Measurements from ENCODE around the gene RABGAP1.

Gene RABGAP1

GRCh38 chr9:123121457-123121856 lies 180.6 kb downstream of the RABGAP1 start:
- Histone ChIP-seq H4K20me1 (ENCODE audit: insufficient read depth, low read length) (no peaks in the 10 kb centered on the region), H3F3A (ENCODE audit: insufficient read depth, low read length) (no peaks in the 10 kb centered on the region), H3K9me2 (replicated peaks; ENCODE audit: insufficient read depth, low read length) (no peaks in the 10 kb centered on the region), H2AFZ (ENCODE audit: low read length) (no peak overlapping the region), H3K9ac (ENCODE audit: low read length) (no peak overlapping the region), H3K36me3 (replicated peaks; ENCODE audit: insufficient read depth, low read length) (no peaks in the 10 kb centered on the region), H3K27ac (ENCODE audit: low read length) (no peak overlapping the region), H3K4me1 (ENCODE audit: low read length) (no peaks in the 10 kb centered on the region), H3K4me2 (ENCODE audit: low read depth, low read length) (no peak overlapping the region), H3K9me3 (replicated peaks; ENCODE audit: insufficient read depth, low read length) (no peaks in the 10 kb centered on the region), H3K27me3 (replicated peaks; ENCODE audit: insufficient read depth, low read length) (no peaks in the 10 kb centered on the region), H3K4me3 (ENCODE audit: low read length) (no peak overlapping the region), H3K79me2 (ENCODE audit: low read length) (no peaks in the 10 kb centered on the region)
- DNase-seq = no peak
- TF ChIP-seq EZH2 (optimal IDR thresholded peaks at IDR 0.05; ENCODE audit: low read depth, low read length) = no peak
- TF ChIP-seq, protein P1, sequence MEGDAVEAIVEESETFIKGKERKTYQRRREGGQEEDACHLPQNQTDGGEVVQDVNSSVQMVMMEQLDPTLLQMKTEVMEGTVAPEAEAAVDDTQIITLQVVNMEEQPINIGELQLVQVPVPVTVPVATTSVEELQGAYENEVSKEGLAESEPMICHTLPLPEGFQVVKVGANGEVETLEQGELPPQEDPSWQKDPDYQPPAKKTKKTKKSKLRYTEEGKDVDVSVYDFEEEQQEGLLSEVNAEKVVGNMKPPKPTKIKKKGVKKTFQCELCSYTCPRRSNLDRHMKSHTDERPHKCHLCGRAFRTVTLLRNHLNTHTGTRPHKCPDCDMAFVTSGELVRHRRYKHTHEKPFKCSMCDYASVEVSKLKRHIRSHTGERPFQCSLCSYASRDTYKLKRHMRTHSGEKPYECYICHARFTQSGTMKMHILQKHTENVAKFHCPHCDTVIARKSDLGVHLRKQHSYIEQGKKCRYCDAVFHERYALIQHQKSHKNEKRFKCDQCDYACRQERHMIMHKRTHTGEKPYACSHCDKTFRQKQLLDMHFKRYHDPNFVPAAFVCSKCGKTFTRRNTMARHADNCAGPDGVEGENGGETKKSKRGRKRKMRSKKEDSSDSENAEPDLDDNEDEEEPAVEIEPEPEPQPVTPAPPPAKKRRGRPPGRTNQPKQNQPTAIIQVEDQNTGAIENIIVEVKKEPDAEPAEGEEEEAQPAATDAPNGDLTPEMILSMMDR (IDR thresholded peaks at IDR 0.05; ENCODE audit: low read length) = no peak
- TF ChIP-seq EZH2phosphoT487 (IDR thresholded peaks at IDR 0.05; ENCODE audit: low read length) = no peak

DNA sequence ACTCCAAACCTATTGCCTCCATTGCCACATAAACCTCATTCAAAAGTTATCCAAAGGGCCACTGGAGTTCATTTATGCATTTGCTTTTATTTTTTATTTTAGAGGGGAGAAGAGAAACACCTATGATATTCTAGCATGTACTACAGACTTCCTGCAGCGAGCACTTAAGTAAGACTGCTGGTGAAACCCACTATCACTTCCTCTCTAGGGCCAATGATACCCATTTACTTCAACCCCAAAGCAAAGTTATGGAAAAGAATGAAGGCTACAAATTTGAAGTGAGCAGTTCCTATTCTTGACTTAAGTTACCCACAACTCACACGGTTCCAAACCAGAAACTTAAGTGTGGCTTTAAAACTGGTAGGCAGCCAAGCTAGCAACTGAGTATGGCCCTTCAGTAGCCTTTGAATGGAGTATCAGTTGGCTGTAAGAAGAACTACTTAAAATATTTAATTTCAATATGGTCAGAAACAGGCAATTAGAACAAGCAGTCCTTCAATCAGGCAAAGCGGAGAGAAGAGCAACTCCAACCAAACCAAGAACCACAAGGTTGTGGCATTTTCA lies 186.8 kb downstream of the RABGAP1 start:
- no peaks in the 10 kb centered on the region for H3K9me2 ChIP-seq (replicated peaks; ENCODE audit: insufficient read depth, low read length)
- H3K4me3 ChIP-seq (ENCODE audit: low read length) = no peak overlapping the region
- H3F3A ChIP-seq (ENCODE audit: insufficient read depth, low read length) = no peaks in the 10 kb centered on the region
- no peak overlapping the region for H3K27ac ChIP-seq (ENCODE audit: low read length)
- H2AFZ ChIP-seq (ENCODE audit: low read length) = no peak overlapping the region
- H3K4me1 ChIP-seq (ENCODE audit: low read length) = no peaks in the 10 kb centered on the region
- no peaks in the 10 kb centered on the region for H3K9me3 ChIP-seq (replicated peaks; ENCODE audit: insufficient read depth, low read length)
- H3K4me2 ChIP-seq (ENCODE audit: low read depth, low read length) = no peak overlapping the region
- TF ChIP-seq EZH2 (optimal IDR thresholded peaks at IDR 0.05; ENCODE audit: low read depth, low read length) = no peak
- no peak for TF ChIP-seq EZH2phosphoT487 (IDR thresholded peaks at IDR 0.05; ENCODE audit: low read length)
- TF ChIP-seq, protein P1 (IDR thresholded peaks at IDR 0.05; ENCODE audit: low read length) = no peak
- DNase-seq = no peak
- no peaks in the 10 kb centered on the region for H3K79me2 ChIP-seq (ENCODE audit: low read length)
- no peaks in the 10 kb centered on the region for H4K20me1 ChIP-seq (ENCODE audit: insufficient read depth, low read length)
- H3K36me3 ChIP-seq (replicated peaks; ENCODE audit: insufficient read depth, low read length) = no peaks in the 10 kb centered on the region
- H3K27me3 ChIP-seq (replicated peaks; ENCODE audit: insufficient read depth, low read length) = no peaks in the 10 kb centered on the region
- no peak overlapping the region for H3K9ac ChIP-seq (ENCODE audit: low read length)

DNA sequence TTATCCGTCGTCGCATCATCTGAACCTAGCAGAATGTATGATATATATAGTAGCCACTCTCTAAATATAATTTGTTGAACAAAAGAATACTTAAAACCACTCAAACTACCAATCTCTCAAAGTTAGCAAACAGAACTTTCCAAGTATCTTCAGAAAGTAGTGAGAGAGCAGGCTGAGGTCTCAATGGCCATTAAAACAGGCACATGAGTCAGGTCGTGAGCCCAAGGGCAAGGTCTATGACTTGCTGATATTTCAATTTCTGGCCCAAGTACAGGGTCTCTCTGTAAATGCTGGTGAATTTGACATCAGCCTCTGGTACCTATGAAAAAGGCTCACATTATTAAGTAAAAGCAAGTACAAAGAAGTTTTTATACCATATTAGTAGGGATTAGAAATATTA lies 187.8 kb downstream of the RABGAP1 start:
- H3K9me2 ChIP-seq (replicated peaks; ENCODE audit: insufficient read depth, low read length) = no peaks in the 10 kb centered on the region
- TF ChIP-seq, protein P1 (IDR thresholded peaks at IDR 0.05; ENCODE audit: low read length) = no peak
- TF ChIP-seq EZH2 (optimal IDR thresholded peaks at IDR 0.05; ENCODE audit: low read depth, low read length) = no peak
- TF ChIP-seq EZH2phosphoT487 (IDR thresholded peaks at IDR 0.05; ENCODE audit: low read length) = no peak
- H3K27me3 ChIP-seq (replicated peaks; ENCODE audit: insufficient read depth, low read length) = no peaks in the 10 kb centered on the region
- no peaks in the 10 kb centered on the region for H3K36me3 ChIP-seq (replicated peaks; ENCODE audit: insufficient read depth, low read length)
- H3K27ac ChIP-seq (ENCODE audit: low read length) = no peak overlapping the region
- no peaks in the 10 kb centered on the region for H3K79me2 ChIP-seq (ENCODE audit: low read length)
- no peaks in the 10 kb centered on the region for H3F3A ChIP-seq (ENCODE audit: insufficient read depth, low read length)
- no peaks in the 10 kb centered on the region for H3K9me3 ChIP-seq (replicated peaks; ENCODE audit: insufficient read depth, low read length)
- H3K9ac ChIP-seq (ENCODE audit: low read length) = no peak overlapping the region
- H2AFZ ChIP-seq (ENCODE audit: low read length) = no peak overlapping the region
- no peaks in the 10 kb centered on the region for H4K20me1 ChIP-seq (ENCODE audit: insufficient read depth, low read length)
- H3K4me2 ChIP-seq (ENCODE audit: low read depth, low read length) = no peak overlapping the region
- H3K4me3 ChIP-seq (ENCODE audit: low read length) = no peak overlapping the region
- no peak for DNase-seq
- H3K4me1 ChIP-seq (ENCODE audit: low read length) = no peaks in the 10 kb centered on the region
